Lung (tissue), 12 donors: Measurements from ENCODE around the gene SIX1. TPM values are rescaled to one million over a fixed set of nuclear protein-coding genes. Genes with fewer than 3 reads are reported as not detected.

ENCODE experiments used
- ATAC-seq: fragments of 200-7000 bp; cut with Tn5 transposase; one replicate; pipeline ENCODE4 v1.9.1; 2020; ENCODE audit warnings: moderate number of reproducible peaks; ENCODE audit not compliant: insufficient read depth, low FRiP score
- DNase-seq, 3 donors: peaks; one replicate each; pipeline ENCODE4 v3.0.0-alpha.2; 2013 to 2017
- H3K27ac ChIP-seq, 2 donors: one replicate each; pipeline ENCODE4 v1.5.1; 2013; ENCODE audit warnings: mild to moderate bottlenecking in 2 of 2, moderate library complexity in 2 of 2, control low read depth in 1 of 2, inconsistent platforms in 1 of 2, low read depth in 1 of 2, low read length in 1 of 2
- H3K27me3 ChIP-seq, 3 donors: one replicate each; pipeline ENCODE4 v1.5.1; 2013; ENCODE audit warnings: low read length in 2 of 3; ENCODE audit not compliant: control insufficient read depth in 3 of 3, insufficient read depth in 3 of 3
- H3K36me3 ChIP-seq, 4 donors: one replicate each; pipeline ENCODE4 v1.5.1; 2013; ENCODE audit warnings: low read length in 4 of 4, mild to moderate bottlenecking in 1 of 4, moderate library complexity in 1 of 4; ENCODE audit not compliant: control insufficient read depth in 4 of 4, insufficient read depth in 4 of 4
- H3K4me1 ChIP-seq, 5 donors: one replicate each; pipeline ENCODE4 v1.5.1; 2013; ENCODE audit warnings: low read length in 5 of 5, mild to moderate bottlenecking in 2 of 5, moderate library complexity in 1 of 5; ENCODE audit not compliant: control insufficient read depth in 5 of 5, insufficient read depth in 5 of 5
- H3K4me3 ChIP-seq: one replicate; pipeline ENCODE4 v1.5.1; 2013; ENCODE audit warnings: mild to moderate bottlenecking, control low read depth, moderate library complexity
- H3K9ac ChIP-seq, 2 donors: one replicate each; pipeline ENCODE4 v1.5.1; 2013; ENCODE audit warnings: low read length in 2 of 2, control low read depth in 1 of 2; ENCODE audit not compliant: insufficient read depth in 1 of 2
- H3K9me3 ChIP-seq, 4 donors: one replicate each; pipeline ENCODE4 v1.5.1; 2013; ENCODE audit warnings: low read length in 3 of 4, mild to moderate bottlenecking in 1 of 4, moderate library complexity in 1 of 4; ENCODE audit not compliant: control insufficient read depth in 4 of 4, insufficient read depth in 3 of 4
- CTCF ChIP-seq: IDR thresholded peaks from 2 replicates; pipeline ENCODE4 v1.5.1; 2012; ENCODE audit warnings: mild to moderate bottlenecking; ENCODE audit errors: control extremely low read depth, extremely low read depth
- WGBS, 2 donors: extraction: QIAGEN DNeasy Blood & Tissue Kit; methylation state at CpG; one replicate each; pipeline ENCODE4 v1.1.7; 2013; 5-methylcytosine and 5-hydroxymethylcytosine counted together
- polyA plus RNA-seq, 2 donors: library from polyadenylated mRNA; stranded (reverse); fragments of 200-250 nt; gene quantifications; one replicate each; pipeline ENCODE4 v1.2.1, GENCODE V29; 2013
- total RNA-seq, 2 donors: library from RNA; depleted of rRNA in 1 of 2; stranded (reverse); fragments of >200 nt in 1 of 2; gene quantifications; one replicate each; pipeline ENCODE4 v1.2.1, GENCODE V29; 2014 to 2021
- donor health status: control.
- donor health status: control.
- donor health status: Bipolar disorder and iron deficiency.
- donor health status: healthy.
- donor health status: DM: yes; HTN: yes; CAD: no.

The SIX1 gene
- total and polyA plus RNA-seq, 4 donors = 2.1 to 5.9 (median 3.8) TPM

- no peaks in the 10 kb centered on the region for H3K9me3 ChIP-seq
- TF ChIP-seq CTCF = no peak
- H3K27me3 ChIP-seq = peaks cover 0 to 2% (median 0%) of the 10 kb centered on the region in 3 donors
- no peak for ATAC-seq
- no peak overlapping the region for H3K4me3 ChIP-seq
- no peak overlapping the region for H3K9ac ChIP-seq
- no peak for DNase-seq
- 85 to 87% methylated on average over 5 of the region's 5 CpGs for WGBS, 2 donors
- H3K36me3 ChIP-seq = no peaks in the 10 kb centered on the region
- no peak overlapping the region for H3K27ac ChIP-seq
- no peaks in the 10 kb centered on the region for H3K4me1 ChIP-seq
Observed at GRCh38 chr14:60668431-60669112, 19.3 kb upstream of the SIX1 start.

- no peaks in the 10 kb centered on the region for H3K4me1 ChIP-seq
- peak in 2 of 3 donors; percentile 24 to 58 for DNase-seq
- H3K27me3 ChIP-seq = peaks cover 0 to 8% (median 0%) of the 10 kb centered on the region in 3 donors
- H3K9me3 ChIP-seq = no peaks in the 10 kb centered on the region
- no peak for ATAC-seq
- TF ChIP-seq CTCF = no peak
- no peak overlapping the region for H3K27ac ChIP-seq
- no peaks in the 10 kb centered on the region for H3K36me3 ChIP-seq
- 51 to 67% methylated on average over 3 of the region's 3 CpGs for WGBS, 2 donors
- H3K4me3 ChIP-seq = no peak overlapping the region
- H3K9ac ChIP-seq = no peak overlapping the region
Observed at GRCh38 chr14:60665177-60665550, 15.9 kb upstream of the SIX1 start.

- DNase-seq (no peak), ATAC-seq (no peak)
- Histone ChIP-seq H3K9me3 (no peaks in the 10 kb centered on the region), H3K27me3 (peaks cover 0 to 27% (median 17%) of the 10 kb centered on the region in 3 donors), H3K4me3 (no peak overlapping the region), H3K9ac (no peak overlapping the region), H3K4me1 (peaks cover 0 to 5% (median 0%) of the 10 kb centered on the region in 5 donors), H3K36me3 (no peaks in the 10 kb centered on the region), H3K27ac (no peak overlapping the region)
- no peak for TF ChIP-seq CTCF
- 80 to 82% methylated on average over 1 of the region's 1 CpG for WGBS, 2 donors
Observed at GRCh38 chr14:60662982-60663381, 13.7 kb upstream of the SIX1 start.
